Immature natural killer cell (primary cell): ENCODE results near the gene MAN2B2. TPM values are rescaled to one million over a fixed set of nuclear protein-coding genes. Genes with fewer than 3 reads are reported as not detected.

ENCODE experiments used
- DNase-seq, 3 donors: peaks; one replicate each; pipeline ENCODE4 v3.0.0; 2022; ENCODE audit warnings: mixed read lengths in 1 of 3
- H3K27ac Mint-ChIP-seq, 6 donors: one replicate each; pipeline ENCODE4 v1.8.0; 2020; ENCODE audit warnings: mixed read lengths in 6 of 6, mild to moderate bottlenecking in 5 of 6, inconsistent platforms in 4 of 6, moderate library complexity in 3 of 6
- H3K27me3 Mint-ChIP-seq, 3 donors: one replicate each; pipeline ENCODE4 v1.8.0; 2020 to 2021; ENCODE audit warnings: low read depth in 3 of 3, mild to moderate bottlenecking in 3 of 3, mixed read lengths in 3 of 3, moderate library complexity in 3 of 3, inconsistent platforms in 1 of 3
- H3K36me3 Mint-ChIP-seq, 3 donors: one replicate each; pipeline ENCODE4 v1.8.0; 2020; ENCODE audit warnings: mixed read lengths in 3 of 3, inconsistent platforms in 2 of 3, mild to moderate bottlenecking in 2 of 3
- H3K4me1 Mint-ChIP-seq, 2 donors: one replicate each; pipeline ENCODE4 v1.8.0; 2020; ENCODE audit warnings: inconsistent platforms in 2 of 2, mild to moderate bottlenecking in 2 of 2, mixed read lengths in 2 of 2, moderate library complexity in 1 of 2
- H3K4me3 Mint-ChIP-seq, 5 donors: one replicate each; pipeline ENCODE4 v1.8.0; 2020; ENCODE audit warnings: mild to moderate bottlenecking in 5 of 5, mixed read lengths in 5 of 5, inconsistent platforms in 3 of 5, moderate library complexity in 3 of 5
- H3K9me3 Mint-ChIP-seq, 6 donors: one replicate each; pipeline ENCODE4 v1.8.0; 2020; ENCODE audit warnings: mild to moderate bottlenecking in 6 of 6, mixed read lengths in 6 of 6, inconsistent platforms in 4 of 6, moderate library complexity in 3 of 6
- polyA plus RNA-seq, 3 donors: library from polyadenylated mRNA; unstranded; fragments of 300-500 nt; fragmentation: Illumina TruSeq; gene quantifications; one replicate each; pipeline ENCODE4 v1.2.3, GENCODE V29; 2021

The MAN2B2 gene
- 10 to 100 TPM; 12.9 to 34.9 (median 15.3) TPM for polyA plus RNA-seq

DNA sequence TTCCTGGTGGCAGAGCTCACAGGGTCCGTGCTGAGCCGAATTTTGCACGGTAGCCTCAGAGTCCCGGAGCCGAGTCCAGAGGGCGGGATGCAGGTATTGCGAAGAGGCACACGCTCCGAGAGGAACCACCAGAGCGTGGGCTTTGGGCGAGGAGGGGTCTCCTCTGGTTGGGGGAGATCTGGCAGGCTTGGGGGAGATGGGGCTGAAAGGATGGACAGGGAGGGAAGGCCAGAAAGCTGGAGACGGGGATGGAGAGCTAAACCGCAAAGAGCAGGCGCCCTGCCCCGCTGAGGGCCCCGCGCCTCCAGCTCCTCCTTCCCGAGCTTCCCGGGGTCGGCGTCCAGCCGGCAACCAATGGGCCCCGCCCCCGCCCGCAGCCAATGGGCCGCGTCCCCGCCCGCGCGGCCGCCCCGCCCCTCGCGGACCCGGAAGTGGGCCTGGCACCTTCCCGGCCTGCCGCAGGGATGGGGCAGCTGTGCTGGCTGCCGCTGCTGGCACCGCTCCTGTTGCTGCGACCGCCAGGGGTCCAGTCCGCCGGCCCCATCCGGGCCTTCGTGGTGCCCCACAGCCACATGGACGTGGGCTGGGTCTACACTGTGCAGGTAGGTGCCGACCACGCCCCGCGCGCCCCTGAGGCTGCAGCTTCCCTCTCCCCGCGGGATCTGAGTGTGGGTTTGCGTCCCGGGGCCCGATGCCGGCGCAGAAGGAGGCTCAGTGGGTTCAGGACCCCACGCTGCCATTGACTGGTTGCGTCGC, at the start of gene MAN2B2:
Gene MAN2B2 (plus strand): TSS at position 443 of the 756 bp plus-strand sequence. CDS start 22 bp downstream, at position 465.
- Mint-ChIP-seq H3K4me3 (peak within 1 kb of the TSS; percentile 85 to 91 (median 86)), H3K36me3 (peaks cover 16 to 18% (median 17%) of the 10 kb centered on the region in 3 donors), H3K9me3 (no peaks in the 10 kb centered on the region), H3K4me1 (peaks cover 5 to 14% of the 10 kb centered on the region in 2 donors), H3K27ac (peak within 1 kb of the TSS; percentile 51 to 87 (median 80)), H3K27me3 (peaks cover under 1 to 6% (median 3%) of the 10 kb centered on the region in 3 donors)
- peak; percentile 81 to 85 (median 84) for DNase-seq

DNA sequence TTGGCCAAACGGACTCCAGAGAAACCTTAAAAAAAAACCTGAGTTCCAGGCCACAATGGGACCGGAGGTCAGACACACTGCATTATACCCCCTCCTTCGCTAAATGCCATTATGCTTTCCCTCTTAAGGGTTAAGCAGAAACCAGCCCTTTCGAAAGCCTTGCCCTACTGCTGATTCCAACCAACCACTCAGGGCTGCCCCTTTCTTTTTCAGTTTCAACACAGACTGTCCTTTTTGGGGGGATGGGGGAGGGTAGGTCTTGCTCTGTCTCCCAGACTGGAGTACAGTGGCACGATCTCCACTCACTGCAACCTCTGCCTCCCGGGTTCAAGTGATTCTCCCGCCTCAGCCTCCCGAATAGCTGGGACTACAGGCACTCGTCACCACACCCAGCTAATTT, 49.5 kb upstream of the MAN2B2 start:
- peaks cover 0 to 5% (median 0%) of the 10 kb centered on the region in 3 donors for H3K27me3 Mint-ChIP-seq
- no peak for DNase-seq
- H3K4me1 Mint-ChIP-seq = no peaks in the 10 kb centered on the region
- H3K27ac Mint-ChIP-seq = no peak overlapping the region
- no peaks in the 10 kb centered on the region for H3K36me3 Mint-ChIP-seq
- H3K4me3 Mint-ChIP-seq = no peak overlapping the region
- no peaks in the 10 kb centered on the region for H3K9me3 Mint-ChIP-seq

DNA sequence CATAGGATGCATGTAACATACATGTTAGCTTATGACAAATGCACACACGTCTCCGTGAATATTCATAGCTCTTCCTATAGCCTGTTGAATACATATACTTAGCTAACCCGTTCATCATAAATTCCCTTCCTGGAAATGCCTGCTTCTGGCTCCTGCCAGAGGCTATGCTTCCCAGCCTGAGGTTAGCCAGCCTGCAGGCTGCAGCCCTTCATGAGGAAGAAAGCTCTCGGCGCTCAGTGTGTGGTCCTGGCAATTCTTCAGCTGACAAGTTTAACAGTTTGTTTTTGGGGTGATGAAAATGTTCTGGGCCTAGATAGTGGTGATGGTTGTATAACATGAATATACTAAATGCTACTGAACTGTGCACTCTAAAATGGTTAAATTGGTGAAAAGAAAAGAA, 48.8 kb upstream of the MAN2B2 start:
- no peak for DNase-seq
- Mint-ChIP-seq H3K27me3 (peaks cover 0 to 5% (median 0%) of the 10 kb centered on the region in 3 donors), H3K27ac (no peak overlapping the region), H3K9me3 (no peaks in the 10 kb centered on the region), H3K36me3 (no peaks in the 10 kb centered on the region), H3K4me3 (no peak overlapping the region), H3K4me1 (no peaks in the 10 kb centered on the region)

DNA sequence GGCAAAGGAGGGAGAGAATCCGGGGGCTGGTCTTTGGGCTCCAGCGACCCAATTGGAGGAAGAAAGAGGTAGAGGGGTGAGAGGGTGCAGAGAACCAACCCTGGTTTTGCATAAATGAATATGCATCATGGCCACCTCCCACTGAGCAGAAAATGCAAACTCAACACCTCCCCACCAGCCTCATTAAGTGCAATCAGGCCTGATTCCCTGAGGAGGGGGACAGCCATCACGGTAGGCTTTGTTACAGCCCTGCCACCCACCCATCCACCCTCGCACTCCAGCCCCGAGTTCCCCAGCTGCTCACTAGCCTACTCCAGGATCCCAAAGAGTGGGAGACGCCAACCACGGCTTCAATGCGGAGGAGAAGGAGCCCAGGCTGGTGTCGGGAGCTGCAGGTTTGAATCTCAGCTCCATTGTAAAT, 48.3 kb upstream of the MAN2B2 start:
- no peak overlapping the region for H3K4me3 Mint-ChIP-seq

DNA sequence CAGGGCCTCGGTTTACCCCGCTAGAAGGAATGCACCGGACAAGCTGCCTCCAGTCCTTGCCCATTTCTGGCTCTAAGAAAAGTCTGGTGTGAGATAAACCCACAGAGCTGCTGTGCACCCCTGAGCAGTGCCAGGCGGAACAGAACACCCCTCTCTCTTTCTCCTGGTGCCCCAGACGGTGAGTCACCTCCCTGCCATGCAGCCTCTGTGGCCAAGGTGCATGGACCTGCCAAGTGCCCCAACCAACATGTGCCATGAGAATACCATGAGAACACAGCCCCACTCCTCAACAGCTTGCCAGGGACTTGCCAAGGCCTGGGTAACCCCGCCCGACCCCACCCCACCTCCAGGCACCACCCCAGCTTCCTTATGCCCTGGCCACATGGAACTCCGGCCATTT, 47.7 kb upstream of the MAN2B2 start:
- Mint-ChIP-seq H3K27ac (no peak overlapping the region), H3K36me3 (no peaks in the 10 kb centered on the region), H3K9me3 (no peaks in the 10 kb centered on the region), H3K27me3 (peaks cover 0 to 5% (median 0%) of the 10 kb centered on the region in 3 donors), H3K4me3 (no peak overlapping the region), H3K4me1 (no peaks in the 10 kb centered on the region)
- DNase-seq = no peak

More for the DNA sequence above, 48.3 kb upstream of the MAN2B2 start:
- Mint-ChIP-seq H3K9me3 (no peaks in the 10 kb centered on the region), H3K36me3 (no peaks in the 10 kb centered on the region), H3K4me1 (no peaks in the 10 kb centered on the region), H3K27ac (no peak overlapping the region), H3K27me3 (peaks cover 0 to 5% (median 0%) of the 10 kb centered on the region in 3 donors)
- DNase-seq = no peak

DNA sequence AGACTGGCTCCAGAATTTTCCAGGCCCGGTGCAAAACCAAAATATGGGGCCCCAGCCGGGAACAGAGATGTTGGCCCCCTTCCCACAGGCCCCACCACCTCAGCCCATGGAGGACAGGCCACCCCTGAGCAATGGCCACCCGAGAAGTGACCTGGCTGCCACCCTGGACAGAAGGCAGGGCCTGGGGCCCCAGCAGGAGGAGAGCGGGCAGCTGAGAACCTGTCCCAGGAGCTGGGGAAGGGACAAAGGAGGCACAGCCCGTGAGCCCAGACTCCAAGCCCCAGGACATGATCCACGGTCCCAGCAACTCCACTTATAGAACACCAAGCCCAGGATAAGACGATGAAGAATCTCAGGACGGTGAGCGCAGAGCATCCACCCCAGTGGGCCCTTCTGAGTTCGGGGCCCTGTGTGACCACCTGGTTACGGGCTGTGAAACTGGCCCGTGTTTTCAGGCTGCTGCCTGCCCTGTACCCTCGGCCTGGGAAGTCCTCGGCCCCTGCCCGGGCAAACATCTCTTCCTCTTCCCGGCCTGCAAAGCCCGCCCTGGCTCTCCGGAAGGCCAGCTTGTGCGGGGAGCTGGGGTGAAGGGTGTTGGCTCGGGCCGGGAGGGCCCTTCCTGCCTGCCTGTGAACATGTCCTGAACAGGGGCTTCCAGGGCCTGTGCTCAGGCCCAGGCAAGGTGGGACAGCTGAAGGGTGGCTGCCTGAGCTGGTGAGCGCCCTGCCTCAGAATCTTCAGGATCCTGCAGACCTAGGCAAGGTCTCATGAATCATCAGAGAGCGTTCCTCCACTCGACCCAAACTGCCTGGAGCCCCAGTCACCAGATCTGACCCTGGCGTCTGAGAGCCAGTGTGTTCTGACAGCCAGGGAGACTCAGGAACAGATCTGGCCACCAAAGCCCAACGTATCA, 47.0 kb upstream of the MAN2B2 start:
- peaks cover 0 to 5% (median 0%) of the 10 kb centered on the region in 3 donors for H3K27me3 Mint-ChIP-seq
- no peak for DNase-seq
- no peak overlapping the region for H3K4me3 Mint-ChIP-seq
- no peaks in the 10 kb centered on the region for H3K36me3 Mint-ChIP-seq
- no peaks in the 10 kb centered on the region for H3K9me3 Mint-ChIP-seq
- H3K27ac Mint-ChIP-seq = no peak overlapping the region
- H3K4me1 Mint-ChIP-seq = no peaks in the 10 kb centered on the region

DNA sequence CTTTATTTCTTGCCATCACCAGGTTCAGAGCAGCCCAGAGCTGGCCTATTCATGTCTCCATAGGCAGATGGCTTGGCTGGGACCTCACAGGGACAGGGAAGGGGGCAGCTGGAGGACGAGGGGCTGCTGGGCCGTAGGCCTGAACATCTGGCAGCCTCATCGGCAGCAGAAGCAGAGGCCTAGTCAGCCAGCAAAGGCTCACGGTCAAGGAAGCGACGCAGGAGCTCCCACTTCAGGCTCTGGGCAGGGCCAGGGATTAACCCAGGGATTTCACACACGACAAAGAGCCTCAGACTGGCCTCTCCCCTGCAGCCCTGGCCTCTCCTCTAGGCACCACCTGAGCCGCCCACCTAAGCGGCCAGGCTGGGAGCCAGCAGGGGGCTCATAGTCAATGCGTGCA, 46.0 kb upstream of the MAN2B2 start:
- H3K4me1 Mint-ChIP-seq = no peaks in the 10 kb centered on the region
- DNase-seq = no peak
- H3K27me3 Mint-ChIP-seq = peaks cover 0 to 5% (median 0%) of the 10 kb centered on the region in 3 donors
- H3K9me3 Mint-ChIP-seq = no peaks in the 10 kb centered on the region
- H3K4me3 Mint-ChIP-seq = no peak overlapping the region
- H3K36me3 Mint-ChIP-seq = no peaks in the 10 kb centered on the region
- no peak overlapping the region for H3K27ac Mint-ChIP-seq

DNA sequence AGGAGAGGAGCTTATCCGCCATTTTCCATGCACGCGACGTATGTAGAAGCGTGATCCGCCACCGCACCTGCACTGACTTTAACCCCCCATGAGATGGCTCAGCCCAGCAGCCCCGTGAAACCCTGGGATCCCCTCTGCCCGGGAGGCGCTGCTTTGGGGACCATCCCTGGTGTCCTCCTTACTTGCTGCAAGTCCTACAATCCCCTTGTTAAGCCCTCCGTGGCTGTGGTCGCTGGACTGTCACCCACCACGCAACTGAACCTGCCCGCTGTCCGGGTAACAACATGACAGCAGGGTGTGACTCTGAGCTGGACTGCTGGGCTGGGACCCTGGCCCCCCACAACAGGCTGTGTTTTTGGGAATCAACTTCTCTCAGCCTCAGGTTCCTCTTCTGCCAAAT, 44.7 kb upstream of the MAN2B2 start:
- Mint-ChIP-seq H3K9me3 (no peaks in the 10 kb centered on the region), H3K27me3 (peaks cover 0 to 5% (median 0%) of the 10 kb centered on the region in 3 donors), H3K4me3 (no peak overlapping the region), H3K4me1 (no peaks in the 10 kb centered on the region), H3K27ac (no peak overlapping the region), H3K36me3 (no peaks in the 10 kb centered on the region)
- DNase-seq = no peak

DNA sequence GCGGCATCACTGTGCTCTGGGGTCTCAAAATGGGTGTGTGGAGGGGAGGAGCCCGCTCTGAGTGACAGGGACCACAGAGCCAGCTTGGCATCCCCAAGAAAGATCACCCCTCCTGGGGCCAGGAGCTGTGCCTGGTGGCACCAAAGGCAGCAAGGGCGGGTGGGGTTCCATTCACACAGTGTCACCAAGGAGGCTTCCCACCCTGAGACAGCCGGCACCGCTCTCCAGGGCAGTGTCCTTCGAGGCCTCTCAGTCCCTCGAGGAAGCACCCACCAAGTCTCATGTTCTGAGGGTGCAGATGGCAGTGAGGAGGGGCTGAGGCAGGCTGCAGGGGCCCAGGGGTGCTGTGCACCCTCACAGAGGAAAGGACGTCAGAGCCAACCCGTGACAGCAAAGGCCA, 44.0 kb upstream of the MAN2B2 start:
- Mint-ChIP-seq H3K27ac (no peak overlapping the region), H3K27me3 (peaks cover 0 to 3% (median 0%) of the 10 kb centered on the region in 3 donors), H3K4me3 (no peak overlapping the region), H3K36me3 (no peaks in the 10 kb centered on the region), H3K4me1 (no peaks in the 10 kb centered on the region), H3K9me3 (no peaks in the 10 kb centered on the region)
- no peak for DNase-seq

DNA sequence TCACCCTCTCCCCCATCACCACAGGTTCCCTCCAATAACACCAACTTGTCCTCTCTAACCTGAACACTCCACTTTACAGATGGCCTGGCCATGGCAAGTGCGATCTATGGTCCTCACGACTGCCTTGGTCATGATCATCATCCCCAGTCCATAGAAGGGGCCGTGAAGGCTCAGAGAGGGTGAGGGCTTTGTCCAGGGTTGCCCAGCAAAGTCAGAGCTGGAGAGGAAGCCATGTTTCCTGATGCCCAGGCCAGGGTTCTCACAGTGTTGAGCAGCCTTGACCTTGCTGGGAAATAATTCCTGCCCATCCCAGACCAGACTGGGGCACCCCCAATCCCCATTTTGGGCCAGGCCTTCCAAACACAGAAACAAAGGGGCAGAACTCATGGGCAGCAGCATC, 42.9 kb upstream of the MAN2B2 start:
- Mint-ChIP-seq H3K36me3 (no peaks in the 10 kb centered on the region), H3K4me1 (no peaks in the 10 kb centered on the region), H3K9me3 (no peaks in the 10 kb centered on the region), H3K4me3 (no peak overlapping the region), H3K27me3 (peaks cover 0 to 2% (median 0%) of the 10 kb centered on the region in 3 donors), H3K27ac (no peak overlapping the region)
- no peak for DNase-seq

DNA sequence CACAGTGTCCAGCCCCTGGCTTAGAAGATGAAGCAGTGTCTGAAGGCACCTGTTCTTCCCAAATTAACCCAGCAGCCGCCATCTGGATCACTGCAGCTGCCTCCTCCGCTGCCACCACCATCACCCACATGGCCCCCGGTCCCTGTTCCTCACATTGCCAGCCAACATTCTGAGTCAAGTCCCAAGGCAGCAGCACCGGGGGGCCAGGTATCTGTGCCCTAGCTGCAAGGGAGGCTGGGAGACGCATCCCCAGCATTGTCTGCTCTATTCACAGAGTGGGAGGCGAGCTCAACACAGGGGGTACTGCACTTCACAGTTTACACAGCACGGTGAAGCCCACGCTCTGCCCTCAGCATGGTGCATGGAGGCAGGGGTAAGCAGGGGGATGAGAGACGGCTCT, 42.3 kb upstream of the MAN2B2 start:
- no peaks in the 10 kb centered on the region for H3K36me3 Mint-ChIP-seq
- H3K27me3 Mint-ChIP-seq = peaks cover 0 to 2% (median 0%) of the 10 kb centered on the region in 3 donors
- no peaks in the 10 kb centered on the region for H3K9me3 Mint-ChIP-seq
- no peaks in the 10 kb centered on the region for H3K4me1 Mint-ChIP-seq
- no peak for DNase-seq
- no peak overlapping the region for H3K27ac Mint-ChIP-seq
- no peak overlapping the region for H3K4me3 Mint-ChIP-seq

DNA sequence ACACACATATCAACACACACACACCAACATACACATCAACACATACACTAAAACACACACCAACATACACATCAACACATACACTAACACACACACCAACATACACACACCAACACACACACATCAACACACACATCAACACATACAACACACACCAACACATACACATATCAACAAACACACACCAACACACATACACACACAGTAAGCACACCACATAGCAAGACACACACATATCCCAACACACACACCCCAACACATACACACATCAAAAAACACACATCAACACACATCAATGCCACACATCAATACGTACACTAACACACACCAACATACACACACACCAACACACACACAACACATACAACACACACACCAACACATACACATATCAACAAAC, 40.9 kb upstream of the MAN2B2 start:
- H3K27ac Mint-ChIP-seq = no peak overlapping the region
- H3K27me3 Mint-ChIP-seq = peaks cover 0 to 2% (median 0%) of the 10 kb centered on the region in 3 donors
- H3K9me3 Mint-ChIP-seq = no peaks in the 10 kb centered on the region

DNA sequence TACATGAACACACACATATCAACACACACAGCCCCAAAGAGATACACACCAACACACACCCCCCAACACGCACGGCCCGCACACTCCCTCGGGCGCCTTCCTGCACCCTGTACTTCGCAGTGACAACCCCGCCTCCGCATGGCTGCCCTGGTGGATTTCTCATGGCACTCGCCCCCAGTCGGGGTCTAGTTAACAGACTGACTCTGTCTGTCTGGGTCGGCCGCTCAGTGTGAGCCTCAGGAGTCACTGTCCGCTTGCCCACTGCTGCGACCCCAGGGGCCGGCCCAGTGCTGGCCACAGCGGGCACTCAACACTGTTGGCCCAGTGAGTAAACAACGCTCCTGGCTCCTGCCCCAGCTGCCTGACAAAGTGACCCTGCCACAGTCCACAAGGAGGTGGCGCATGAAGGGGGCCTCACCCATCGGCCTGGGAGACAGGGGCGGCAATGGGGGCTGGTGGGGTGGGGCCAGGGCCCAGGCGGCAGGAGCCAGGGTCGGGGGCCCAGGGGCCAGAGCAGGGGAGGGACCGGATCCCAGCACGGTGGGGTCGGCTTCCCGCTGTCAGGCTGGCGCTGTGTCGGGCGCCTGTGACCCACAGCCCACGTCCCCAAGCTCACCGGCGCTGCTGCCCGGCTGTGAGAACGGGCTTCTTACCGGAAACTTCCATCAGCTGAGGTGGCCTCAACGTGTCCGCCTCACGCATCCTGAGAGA, 40.2 kb upstream of the MAN2B2 start:
- no peak overlapping the region for H3K27ac Mint-ChIP-seq
- peaks cover 0 to 2% (median 0%) of the 10 kb centered on the region in 3 donors for H3K27me3 Mint-ChIP-seq
- H3K9me3 Mint-ChIP-seq = no peaks in the 10 kb centered on the region
- H3K4me3 Mint-ChIP-seq = no peak overlapping the region
- H3K36me3 Mint-ChIP-seq = no peaks in the 10 kb centered on the region
- DNase-seq = no peak
- no peaks in the 10 kb centered on the region for H3K4me1 Mint-ChIP-seq

More for the DNA sequence above, 40.9 kb upstream of the MAN2B2 start:
- Mint-ChIP-seq H3K4me1 (no peaks in the 10 kb centered on the region), H3K4me3 (no peak overlapping the region), H3K36me3 (no peaks in the 10 kb centered on the region)
- DNase-seq = no peak
